Measurements from ENCODE around the gene CEND1.

The CEND1 gene

DNA sequence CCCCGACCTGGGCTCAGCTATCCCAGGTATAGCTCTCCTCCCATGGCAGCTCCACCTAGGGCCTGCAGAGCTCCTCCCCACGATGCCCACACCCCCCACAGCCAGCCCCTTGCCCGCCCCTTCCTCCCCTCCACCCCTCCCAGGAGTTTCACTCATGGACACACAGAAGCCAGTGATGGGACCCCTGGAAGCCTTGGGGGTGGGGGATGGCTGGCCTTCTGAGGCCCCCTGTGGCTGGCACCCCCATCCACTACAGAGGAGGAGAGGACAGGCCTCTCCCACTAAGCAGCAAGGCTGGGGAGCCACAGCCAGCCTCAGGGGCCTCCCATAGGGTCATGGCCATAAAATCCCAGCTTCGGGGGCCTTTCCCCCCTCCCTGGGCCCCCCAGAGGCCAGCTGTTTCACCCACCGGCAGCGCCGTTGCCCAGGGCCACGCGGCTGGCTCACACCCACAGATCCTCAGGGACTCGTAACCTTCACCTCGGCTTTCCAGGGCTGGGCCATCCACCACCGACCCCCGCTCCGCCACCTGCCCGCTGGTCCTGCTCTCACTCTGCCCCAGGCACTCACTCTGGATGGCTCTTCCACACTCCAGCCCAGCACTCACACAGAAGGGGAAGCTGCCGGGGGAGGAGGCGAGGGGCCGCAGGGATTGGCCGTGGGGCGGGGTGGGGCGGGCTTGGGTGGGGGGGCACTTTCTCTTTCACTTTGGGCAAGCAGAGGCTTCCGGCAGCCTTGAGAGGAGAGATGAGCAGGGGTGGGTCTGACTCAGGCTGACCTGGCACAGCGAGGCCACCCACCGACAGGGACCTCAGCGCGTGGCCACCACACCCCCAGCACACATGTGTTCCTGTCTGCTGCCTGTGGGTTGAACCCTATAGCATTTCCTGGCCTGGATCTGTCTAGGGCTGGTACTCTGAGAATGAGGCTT, 6.0 kb upstream of the CEND1 start:
- peak overlapping the region; percentile 80 for H3K27ac ChIP-seq (ENCODE audit: low read depth, low read length)
- H4K20me1 ChIP-seq (ENCODE audit: control insufficient read depth, insufficient read depth, low read depth, low read length): peaks cover 4% of the 10 kb centered on the region; the same call in 1 of the 2 replicates

DNA sequence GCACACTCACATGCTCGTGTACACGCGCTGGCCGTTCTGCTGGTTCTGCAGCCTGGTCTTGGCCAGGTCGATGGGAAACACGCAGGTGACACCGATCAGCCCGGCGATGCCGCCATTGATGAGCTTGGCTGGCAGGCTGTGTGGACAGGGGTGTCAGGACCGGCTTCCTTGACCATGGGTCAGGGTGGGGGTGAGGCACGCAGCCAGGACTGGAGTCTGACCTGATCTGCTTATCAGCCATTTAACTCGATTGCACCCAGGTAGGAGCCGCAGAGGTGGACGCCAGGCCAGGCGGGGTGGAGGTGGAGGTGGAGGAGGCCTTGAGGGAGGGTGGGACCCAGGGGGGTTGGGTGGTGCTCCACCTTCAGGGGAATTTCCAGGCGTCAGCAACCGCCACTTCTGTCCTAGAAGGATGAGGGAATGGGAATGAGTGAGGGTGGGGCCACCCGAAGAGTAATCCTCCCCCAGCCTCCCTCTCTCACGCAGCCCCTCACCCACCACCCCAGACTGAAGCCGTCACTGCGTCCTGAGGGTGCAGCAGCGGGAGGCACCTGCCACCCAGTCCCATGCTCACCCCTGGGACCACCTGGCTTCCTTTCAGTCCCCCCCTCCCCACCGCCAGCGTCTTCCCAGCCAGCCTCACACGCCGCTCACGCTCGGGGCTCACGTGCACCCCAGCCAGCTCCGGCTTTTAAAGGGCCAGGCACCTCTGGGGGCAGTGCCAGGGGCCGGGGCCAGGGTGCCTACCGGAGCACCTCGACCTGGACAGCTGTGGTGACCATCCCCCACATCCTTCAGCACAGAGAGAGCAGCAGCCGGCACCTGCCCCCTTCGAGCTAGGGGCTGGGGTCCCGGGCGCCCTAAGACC, 5.1 kb upstream of the CEND1 start:
- Histone ChIP-seq H3K4me3 (ENCODE audit: low read length) (peak overlapping the region; percentile 93), H3F3A (ENCODE audit: control insufficient read depth, insufficient read depth) (peaks cover 15% of the 10 kb centered on the region; the same call in 1 of the 2 replicates), H3K36me3 (ENCODE audit: control insufficient read depth, low read length) (peaks cover 25% of the 10 kb centered on the region; the same call in 1 of the 2 replicates), H3K4me1 (ENCODE audit: control insufficient read depth, low read length) (peaks cover 33% of the 10 kb centered on the region), H4K20me1 (ENCODE audit: control insufficient read depth, insufficient read depth, low read depth, low read length) (peaks cover 4% of the 10 kb centered on the region; the same call in 1 of the 2 replicates), H3K9me3 (ENCODE audit: control insufficient read depth, insufficient read depth, low read length) (no peaks in the 10 kb centered on the region), H3K27ac (ENCODE audit: low read depth, low read length) (no peak overlapping the region), H3K9me2 (replicated peaks; ENCODE audit: control insufficient read depth, low read length) (no peaks in the 10 kb centered on the region), H3K79me2 (ENCODE audit: control insufficient read depth, low read length) (peaks cover 25% of the 10 kb centered on the region), H3K4me2 (ENCODE audit: low read length) (peak overlapping the region; percentile 97), H3K27me3 (ENCODE audit: control insufficient read depth, low read length) (no peaks in the 10 kb centered on the region)
- no peak for TF ChIP-seq EZH2phosphoT487 (IDR thresholded peaks at IDR 0.05; ENCODE audit: borderline replicate concordance, low read length)
- TF ChIP-seq, protein P1, sequence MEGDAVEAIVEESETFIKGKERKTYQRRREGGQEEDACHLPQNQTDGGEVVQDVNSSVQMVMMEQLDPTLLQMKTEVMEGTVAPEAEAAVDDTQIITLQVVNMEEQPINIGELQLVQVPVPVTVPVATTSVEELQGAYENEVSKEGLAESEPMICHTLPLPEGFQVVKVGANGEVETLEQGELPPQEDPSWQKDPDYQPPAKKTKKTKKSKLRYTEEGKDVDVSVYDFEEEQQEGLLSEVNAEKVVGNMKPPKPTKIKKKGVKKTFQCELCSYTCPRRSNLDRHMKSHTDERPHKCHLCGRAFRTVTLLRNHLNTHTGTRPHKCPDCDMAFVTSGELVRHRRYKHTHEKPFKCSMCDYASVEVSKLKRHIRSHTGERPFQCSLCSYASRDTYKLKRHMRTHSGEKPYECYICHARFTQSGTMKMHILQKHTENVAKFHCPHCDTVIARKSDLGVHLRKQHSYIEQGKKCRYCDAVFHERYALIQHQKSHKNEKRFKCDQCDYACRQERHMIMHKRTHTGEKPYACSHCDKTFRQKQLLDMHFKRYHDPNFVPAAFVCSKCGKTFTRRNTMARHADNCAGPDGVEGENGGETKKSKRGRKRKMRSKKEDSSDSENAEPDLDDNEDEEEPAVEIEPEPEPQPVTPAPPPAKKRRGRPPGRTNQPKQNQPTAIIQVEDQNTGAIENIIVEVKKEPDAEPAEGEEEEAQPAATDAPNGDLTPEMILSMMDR (IDR thresholded peaks at IDR 0.05; ENCODE audit: low read depth, low read length, poor library complexity, severe bottlenecking): no peak

More for the DNA sequence above, 6.0 kb upstream of the CEND1 start:
- Histone ChIP-seq H3K4me2 (ENCODE audit: low read length) (peak overlapping the region; percentile 97), H3K4me1 (ENCODE audit: control insufficient read depth, low read length) (peaks cover 33% of the 10 kb centered on the region), H3K36me3 (ENCODE audit: control insufficient read depth, low read length) (peaks cover 34% of the 10 kb centered on the region), H3K27me3 (ENCODE audit: control insufficient read depth, low read length) (no peaks in the 10 kb centered on the region), H3K79me2 (ENCODE audit: control insufficient read depth, low read length) (peaks cover 25% of the 10 kb centered on the region), H3K9me3 (ENCODE audit: control insufficient read depth, insufficient read depth, low read length) (no peaks in the 10 kb centered on the region), H3F3A (ENCODE audit: control insufficient read depth, insufficient read depth) (peaks cover 12% of the 10 kb centered on the region; the same call in 1 of the 2 replicates), H3K4me3 (ENCODE audit: low read length) (peak overlapping the region; percentile 93), H3K9me2 (replicated peaks; ENCODE audit: control insufficient read depth, low read length) (no peaks in the 10 kb centered on the region)
- TF ChIP-seq, protein P1 (IDR thresholded peaks at IDR 0.05; ENCODE audit: low read depth, low read length, poor library complexity, severe bottlenecking): no peak
- no peak for TF ChIP-seq EZH2phosphoT487 (IDR thresholded peaks at IDR 0.05; ENCODE audit: borderline replicate concordance, low read length)

DNA sequence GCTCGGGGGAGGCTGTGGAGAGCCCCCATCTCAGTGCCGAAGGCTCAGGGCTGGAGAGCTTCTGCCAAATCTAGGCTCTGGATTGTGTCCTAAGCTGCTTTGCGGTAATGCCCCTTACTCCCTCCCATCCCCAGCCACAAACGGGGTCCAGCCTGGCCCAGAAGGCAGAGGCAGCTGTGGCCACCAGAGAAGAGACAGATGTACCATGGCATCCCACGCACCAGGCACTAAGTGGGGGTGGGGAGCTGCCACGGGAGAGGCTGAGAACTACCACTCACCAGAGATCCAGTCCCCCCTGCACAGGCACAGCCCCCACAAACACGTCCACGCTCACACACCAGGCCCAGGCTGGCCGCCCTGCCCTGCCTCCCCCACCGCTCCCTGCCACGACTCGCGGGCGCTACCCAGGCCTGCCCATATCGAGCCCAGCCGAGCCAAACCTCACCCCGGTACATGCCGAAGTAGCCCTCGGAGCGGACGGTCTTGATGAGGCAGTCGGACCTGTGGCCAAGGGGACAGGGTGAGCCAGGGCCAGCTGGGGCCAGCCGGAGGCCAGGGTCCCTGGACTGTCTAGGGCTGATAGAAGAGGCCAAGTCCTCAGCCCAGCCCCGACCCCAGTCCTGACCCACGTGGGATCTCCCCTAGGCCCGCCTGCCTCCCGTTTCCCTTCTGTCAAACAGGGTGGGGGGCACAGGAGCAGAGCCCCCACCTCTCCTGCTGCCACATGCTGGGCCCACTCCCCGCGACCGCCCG, 4.3 kb upstream of the CEND1 start:
- Histone ChIP-seq H3K79me2 (ENCODE audit: control insufficient read depth, low read length) (peaks cover 25% of the 10 kb centered on the region), H4K20me1 (ENCODE audit: control insufficient read depth, insufficient read depth, low read depth, low read length) (peaks cover 4% of the 10 kb centered on the region; the same call in 1 of the 2 replicates), H3K4me1 (ENCODE audit: control insufficient read depth, low read length) (peaks cover 37% of the 10 kb centered on the region), H3K4me2 (ENCODE audit: low read length) (no peak overlapping the region; the same call in 1 of the 2 replicates), H3F3A (ENCODE audit: control insufficient read depth, insufficient read depth) (peaks cover 15% of the 10 kb centered on the region; the same call in 1 of the 2 replicates), H3K9me2 (replicated peaks; ENCODE audit: control insufficient read depth, low read length) (no peaks in the 10 kb centered on the region), H3K9me3 (ENCODE audit: control insufficient read depth, insufficient read depth, low read length) (no peaks in the 10 kb centered on the region), H3K27me3 (ENCODE audit: control insufficient read depth, low read length) (no peaks in the 10 kb centered on the region), H3K4me3 (ENCODE audit: low read length) (no peak overlapping the region), H3K27ac (ENCODE audit: low read depth, low read length) (no peak overlapping the region), H3K36me3 (ENCODE audit: control insufficient read depth, low read length) (peaks cover 17% of the 10 kb centered on the region; the same call in 1 of the 2 replicates)
- TF ChIP-seq EZH2phosphoT487 (IDR thresholded peaks at IDR 0.05; ENCODE audit: borderline replicate concordance, low read length): no peak
- TF ChIP-seq, protein P1 (IDR thresholded peaks at IDR 0.05; ENCODE audit: low read depth, low read length, poor library complexity, severe bottlenecking): no peak

All from DOHH2 (cell line).